ENCODE measurements around the gene TBC1D22A.
"Not testable (repeated sequence)": the region's sequence is repeated elsewhere in the genome, so short reads cannot be mapped to it uniquely, and the experiment has no call there.

Gene TBC1D22A

DNA sequence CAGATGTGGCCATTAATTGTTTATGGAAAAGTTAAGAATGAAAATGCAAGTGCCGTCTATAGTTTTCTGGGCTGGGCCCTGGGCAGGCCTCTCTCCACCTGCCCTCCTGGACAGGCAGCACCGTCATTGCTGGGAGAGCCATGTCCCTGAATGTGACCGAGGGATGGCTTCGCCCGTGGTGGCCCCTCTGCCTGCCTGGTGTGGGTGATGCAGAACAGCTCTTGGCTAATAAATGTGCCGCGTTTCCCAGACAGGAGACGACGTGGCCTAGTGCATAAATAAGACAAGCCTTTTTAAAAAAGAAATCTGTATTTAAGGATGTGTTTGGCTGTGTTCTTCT lies 407.3 kb downstream of the TBC1D22A start:
- DNase-seq (ENCODE audit: low read depth), result no peak

DNA sequence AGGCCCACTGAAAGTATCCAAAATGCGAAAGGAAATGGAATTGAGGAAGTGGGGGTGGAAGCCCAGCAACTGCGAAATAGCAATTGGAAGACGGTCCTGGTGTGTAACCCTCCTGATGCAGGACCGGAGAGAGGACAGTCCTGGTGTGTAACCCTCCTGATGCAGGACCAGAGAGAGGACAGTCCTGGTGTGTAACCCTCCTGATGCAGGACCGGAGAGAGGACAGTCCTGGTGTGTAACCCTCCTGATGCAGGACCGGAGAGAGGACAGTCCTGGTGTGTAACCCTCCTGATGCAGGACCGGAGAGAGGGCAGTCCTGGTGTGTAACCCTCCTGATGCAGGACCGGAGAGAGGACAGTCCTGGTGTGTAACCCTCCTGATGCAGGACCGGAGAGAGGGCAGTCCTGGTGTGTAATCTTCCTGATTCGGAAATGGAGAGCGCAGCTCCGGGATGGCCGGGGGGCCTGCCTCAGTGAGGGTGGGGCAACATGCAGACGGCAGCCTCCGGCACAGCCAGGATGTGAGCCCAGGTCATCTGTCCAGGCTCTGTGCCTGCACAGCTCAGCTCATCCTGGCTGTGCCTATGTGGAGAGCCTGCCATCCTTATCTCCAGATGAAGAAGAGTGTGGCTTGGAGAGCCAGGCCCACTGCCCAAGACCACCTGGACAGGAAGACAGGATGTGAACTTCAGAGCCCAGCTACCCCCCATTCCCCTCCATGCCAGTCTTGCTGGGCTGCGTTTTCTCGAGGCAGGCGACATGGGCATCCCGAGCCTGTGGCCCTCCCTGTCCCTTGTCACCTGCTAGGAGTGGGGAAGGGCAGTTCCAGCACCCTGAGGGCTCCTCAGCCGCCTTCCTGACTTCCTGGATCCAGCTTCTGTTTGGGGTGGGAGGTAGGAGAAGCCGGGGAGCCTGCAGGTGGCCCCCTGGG lies 408.3 kb downstream of the TBC1D22A start:
- DNase-seq (ENCODE audit: low read depth), result not testable (repeated sequence)

DNA sequence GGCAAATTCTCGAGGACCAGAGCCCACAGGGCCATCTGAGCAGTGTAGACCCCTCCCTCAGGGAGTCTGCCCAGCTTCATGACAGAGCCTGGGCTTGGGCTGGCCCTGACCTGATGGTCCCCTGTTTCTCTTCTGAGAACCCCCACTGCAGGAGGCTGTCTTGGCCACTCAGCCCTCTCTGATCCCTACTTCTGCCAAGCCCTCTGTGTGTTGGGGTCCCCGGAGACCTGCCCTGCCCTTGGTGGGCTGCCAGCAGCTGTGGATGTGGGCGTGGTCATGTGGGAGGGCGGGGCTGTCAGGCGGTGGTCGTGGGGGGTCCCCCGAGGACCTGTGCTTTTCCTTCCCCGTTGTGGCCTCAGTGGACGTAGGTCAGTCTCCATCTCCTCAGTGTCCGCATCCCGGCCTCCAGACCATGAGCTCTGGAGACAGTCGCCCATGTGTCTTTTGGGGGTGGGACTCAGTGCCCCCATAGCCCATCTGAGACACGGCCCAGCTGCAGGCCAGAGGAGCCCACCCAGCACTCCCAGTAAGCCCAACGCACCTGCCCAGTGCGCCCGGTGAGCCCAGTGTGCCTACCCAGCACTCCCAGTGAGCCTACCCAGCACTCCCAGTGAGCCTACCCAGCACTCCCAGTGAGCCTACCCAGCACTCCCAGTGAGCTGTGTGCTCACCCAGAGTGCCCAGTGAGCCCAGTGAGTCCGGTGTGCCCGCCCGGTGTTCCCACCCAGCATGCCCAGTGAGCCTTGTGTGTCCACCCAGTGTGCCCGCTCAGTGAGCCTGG lies 409.2 kb downstream of the TBC1D22A start:
- DNase-seq (ENCODE audit: low read depth), result no peak

DNA sequence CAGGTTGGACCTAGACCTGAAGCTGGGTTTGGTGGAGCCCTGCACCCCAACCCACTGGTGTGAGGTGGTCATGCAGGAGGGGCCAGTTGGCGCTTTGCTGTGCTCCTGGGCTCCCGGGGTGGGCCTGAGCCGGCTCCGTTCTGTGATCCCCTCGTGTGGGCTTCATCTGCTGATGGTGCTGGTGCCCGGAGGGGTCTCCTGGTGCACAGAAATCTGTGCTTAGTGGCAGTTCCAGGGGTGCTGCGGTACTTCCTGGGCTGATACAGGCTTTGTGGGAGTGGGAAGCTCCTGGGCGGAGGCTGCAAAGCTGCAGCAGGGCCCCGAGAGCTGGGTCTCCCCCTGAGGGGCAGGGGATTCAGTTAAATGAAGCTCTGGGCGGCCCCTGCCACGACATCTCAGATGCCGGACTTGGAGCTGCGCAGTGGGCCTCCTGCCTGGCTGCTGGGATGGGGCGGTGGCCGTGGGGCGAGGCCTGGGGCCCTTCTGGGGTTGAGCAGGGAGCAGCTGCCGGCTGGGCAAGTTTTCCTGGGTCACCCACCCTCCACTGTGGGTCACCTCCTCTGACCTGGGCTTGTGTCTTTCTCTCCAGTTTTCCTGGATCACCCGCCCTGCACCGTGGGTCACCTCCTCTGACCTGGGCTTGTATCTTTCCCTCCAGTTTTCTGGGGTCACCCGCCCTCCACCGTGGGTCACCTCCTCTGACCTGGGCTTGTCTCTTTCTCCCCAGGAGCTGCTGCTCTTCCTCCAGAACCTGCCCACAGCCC lies 410.5 kb downstream of the TBC1D22A start:
- no peak for DNase-seq (ENCODE audit: low read depth)

DNA sequence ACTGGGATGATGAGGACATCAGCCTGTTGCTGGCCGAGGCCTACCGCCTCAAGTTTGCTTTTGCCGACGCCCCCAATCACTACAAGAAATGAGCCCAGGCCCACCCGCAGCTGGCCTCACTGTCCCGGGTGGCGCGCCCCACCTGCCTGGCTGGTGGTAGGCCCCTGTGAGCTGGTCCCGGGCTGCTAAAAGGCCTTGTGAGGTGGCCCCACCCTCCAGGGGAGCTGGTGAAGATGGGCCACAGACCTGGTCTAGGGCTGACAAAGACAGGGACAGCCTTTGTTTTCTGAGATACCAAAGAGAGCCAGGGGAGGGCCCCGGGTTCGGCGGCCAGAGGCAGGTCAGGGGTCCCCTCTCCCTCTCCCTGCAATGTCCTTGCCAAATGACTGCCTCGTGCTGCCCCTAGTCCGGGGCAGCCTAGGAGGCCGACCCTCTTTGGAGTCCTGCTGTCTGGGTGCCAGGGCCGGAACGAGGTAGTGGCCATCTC lies 411.1 kb downstream of the TBC1D22A start:
- DNase-seq (ENCODE audit: low read depth), result no peak

DNA sequence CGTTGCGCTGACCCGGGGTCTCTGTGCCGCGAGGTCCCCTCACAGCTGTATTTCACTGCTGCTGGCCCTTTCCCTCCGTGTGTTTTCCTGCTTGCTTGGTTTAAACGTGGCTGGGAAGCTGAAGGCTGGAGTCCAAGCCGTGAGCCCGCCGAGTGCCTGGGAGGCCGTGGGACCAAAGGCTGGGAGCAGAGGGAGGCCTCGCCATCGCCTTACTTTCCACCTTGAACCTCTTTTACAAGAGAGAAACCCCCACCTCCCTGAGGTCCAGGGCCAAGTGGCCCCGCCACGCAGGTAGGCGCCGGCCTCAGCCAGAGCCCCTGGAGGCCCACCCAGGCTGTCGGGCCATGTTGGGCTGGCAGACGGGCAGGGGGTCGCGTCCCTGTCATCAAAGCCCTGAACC lies 411.6 kb downstream of the TBC1D22A start:
- no peak for DNase-seq (ENCODE audit: low read depth)

DNA sequence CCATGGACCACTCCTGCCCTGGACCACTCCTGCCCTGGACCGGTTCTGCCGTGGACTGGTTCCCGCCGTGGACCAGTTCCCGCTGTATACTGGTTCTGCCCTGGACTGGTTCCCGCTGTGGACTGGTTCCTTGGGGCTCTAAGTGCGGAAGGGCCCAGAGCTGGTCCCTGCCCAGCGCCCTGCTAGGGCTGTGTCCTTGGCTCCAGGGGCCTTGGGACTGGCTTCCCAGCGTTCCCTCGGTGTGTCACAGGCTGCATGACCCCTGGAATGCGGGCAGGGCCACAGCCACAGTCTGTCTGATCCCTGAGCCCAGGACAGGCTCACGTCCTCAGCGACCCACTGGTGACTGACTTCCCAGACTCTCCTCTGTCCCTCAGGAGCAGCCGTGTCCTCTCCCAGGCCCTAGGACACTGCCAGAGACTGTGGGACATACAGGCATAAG lies 412.2 kb downstream of the TBC1D22A start:
- DNase-seq (ENCODE audit: low read depth), result no peak

DNA sequence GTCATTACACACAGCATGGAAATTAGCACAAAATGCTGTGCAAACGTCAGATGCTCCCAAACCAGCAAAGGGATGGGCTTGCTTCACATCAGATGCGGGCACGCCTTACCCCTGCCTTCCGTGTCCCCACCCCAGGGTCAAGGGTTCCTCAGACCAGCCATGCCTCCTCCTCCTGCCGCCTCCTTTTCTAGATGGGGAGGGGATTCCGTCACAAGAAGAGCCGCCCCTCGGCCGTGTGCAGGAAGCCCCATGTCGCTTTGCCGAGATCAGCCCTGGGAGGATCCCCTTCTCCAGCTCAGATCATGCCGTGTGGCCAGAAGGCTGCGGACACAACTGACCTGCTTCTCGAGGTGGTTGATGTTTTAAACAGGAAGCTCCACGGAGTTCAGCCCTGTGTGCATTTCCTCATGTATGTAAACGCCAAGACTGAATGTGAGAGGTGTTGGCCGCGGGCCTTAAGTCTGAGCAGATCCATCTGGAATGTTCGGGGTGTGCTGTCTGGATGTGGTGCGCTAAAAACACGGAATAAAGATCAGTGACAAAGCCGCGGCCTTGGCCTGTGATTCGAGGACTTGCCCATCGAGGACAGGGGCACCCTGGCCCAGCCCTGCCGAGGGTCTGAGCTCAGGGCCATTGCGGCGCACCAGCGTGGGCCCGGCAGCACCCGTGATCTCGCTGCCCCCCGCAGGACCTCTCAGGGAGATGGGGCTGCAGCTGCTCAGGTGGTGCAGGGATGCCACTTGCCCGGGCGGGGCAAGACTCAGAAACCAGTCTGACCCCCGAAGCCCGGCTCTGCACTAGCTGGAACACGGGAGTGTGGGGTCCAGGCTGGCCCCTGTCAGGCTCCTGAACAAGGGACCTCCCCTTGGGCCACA lies 412.9 kb downstream of the TBC1D22A start:
- DNase-seq (ENCODE audit: low read depth), result no peak

DNA sequence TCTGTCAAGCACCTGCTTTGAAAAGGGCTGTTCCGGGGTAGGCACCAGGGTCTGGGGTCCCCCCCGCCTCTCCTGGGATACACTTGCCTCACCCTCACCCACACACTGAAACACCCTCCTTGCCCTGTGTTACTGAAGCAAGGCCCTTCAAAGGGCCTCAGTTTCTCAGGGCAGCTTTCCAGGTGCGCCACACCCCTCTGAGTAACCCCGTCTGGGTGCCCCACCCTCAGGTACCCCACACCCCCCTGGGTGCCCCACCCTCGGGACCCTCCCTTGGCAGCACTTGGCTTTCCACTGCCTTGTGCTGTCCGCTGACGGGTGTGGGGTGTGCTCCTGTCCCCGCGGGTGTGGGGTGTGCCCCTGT lies 413.6 kb downstream of the TBC1D22A start:
- no peak for DNase-seq (ENCODE audit: low read depth)

DNA sequence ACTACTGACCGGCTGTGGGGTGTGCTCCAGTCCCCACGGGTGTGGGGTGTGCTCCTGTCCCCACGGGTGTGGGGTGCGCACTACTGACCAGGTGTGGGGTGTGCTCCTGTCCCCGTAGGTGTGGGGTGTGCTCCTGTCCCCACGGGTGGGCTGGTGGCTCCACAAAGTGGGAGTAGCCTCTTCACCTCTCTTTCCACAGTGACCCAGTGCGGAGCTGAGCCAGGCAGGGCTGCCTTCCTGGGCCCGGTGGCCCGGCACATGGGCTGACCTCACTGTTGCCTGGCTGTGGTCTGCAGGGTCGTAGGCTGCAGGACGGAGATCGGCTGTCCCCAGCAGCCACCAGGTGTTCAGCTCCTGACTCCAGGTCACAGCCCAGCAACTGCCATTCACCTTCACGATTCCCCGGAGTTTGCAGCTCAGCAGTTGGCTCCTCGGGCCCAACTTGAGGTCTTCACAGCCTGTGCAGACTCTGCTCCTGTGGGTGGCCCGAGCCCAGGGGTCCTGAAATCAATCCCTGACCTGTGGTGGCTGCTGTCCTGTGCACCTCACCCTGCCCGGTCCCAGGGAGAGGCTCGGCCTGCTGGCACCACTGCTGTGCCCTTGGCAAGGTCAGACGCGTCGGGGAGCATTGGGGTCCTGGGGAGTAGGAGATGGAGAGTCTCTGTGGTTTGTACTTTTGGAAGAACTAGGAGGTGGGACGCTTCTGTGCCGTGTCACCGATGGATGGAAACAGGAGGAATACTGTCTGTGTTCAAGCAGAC lies 414.3 kb downstream of the TBC1D22A start:
- DNase-seq (ENCODE audit: low read depth), result no peak

DNA sequence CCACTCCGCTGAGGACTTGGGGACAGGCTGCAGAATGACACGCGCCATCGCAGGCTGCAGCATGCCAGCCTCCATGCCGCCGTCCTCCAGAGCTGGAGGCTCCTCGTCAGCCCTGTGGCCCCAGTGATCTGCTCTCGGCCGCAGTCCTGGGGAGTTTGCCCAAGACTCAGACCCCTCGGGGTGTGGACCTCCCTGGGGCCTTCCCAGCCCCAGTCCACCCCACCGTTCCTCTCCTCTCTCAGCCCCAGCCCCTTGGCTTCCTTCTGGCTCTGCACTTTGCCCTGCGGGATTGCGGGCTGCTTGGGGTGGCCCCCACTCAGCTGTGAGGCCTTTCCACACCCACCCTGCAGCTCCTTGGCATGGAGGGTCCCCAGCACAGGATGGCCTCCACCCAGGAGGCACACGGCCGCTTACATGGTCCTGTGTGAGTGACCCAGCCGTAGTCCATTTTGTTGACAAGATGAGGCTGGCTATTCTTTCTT lies 414.9 kb downstream of the TBC1D22A start:
- no peak for DNase-seq (ENCODE audit: low read depth)

DNA sequence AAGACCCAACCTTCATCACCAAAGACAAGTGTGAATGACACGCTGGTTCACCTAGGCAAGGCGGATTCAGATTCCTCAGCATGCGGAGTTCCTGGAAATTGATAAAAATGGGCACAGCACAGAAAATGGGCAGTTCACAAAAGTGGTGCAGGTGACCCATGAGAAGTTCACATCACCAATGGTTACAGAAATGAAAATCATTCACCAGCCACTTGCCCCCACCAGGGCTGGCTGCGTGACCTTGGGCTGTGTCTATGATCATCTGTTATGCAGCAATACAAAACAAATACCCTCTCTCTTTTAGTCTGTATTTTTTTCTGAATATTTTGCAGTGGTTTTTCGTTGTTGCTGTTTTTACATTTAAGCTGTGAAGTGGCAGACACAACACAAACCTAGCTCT lies 415.9 kb downstream of the TBC1D22A start:
- DNase-seq (ENCODE audit: low read depth), result no peak

DNA sequence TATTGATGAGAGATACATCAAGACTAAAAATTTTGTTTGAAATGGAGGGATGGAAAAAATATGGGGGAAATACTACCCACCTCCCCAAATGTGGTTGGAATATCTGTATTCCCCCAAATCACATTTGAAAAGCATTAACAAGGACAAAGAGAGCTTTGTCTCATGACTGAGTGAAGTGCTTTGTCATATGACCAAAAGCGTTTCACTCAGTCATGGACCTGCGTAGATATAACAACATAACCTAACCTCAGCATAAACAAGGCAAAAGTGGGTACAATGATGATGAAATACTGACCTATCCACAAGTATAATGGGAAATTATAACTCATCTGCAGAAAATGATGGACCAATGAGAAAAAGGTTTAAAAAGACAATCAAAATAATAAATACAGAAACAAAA lies 418.3 kb downstream of the TBC1D22A start:
- no peak for DNase-seq (ENCODE audit: low read depth)

DNA sequence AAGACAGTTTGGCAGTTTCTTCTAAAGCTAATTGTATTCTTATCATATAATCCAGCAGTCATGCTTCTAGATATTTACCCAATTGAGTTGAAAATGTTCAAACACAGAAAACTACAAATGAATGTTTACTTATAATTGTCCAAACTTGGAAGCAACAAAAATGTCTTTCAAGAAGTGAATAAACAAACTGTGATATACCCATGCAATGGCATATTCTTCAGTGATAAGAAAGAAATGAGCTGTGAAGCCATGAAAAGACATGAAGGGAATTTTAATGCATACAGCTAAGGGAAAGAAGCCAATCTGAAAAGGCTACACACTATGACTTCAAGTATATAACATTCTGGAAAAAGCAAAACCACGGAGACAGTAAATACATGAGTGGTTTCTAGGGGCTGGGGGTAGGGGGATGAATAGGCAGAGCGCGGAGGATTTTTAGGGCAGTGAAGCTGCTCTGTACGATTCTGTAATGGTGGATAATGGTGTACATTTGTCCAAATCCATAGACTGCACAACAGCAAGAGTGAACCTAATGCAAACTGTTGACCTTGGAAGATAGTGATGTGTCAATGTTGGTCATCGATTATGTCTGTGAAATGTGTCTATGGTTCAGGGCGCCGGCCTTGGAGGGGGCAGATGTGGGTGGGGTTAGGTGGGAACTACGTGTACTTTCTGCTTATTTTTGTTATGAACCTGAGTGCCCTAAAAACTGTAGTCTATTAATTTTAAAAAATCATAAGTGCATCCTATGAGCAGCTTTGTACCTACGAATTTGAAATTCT lies 424.9 kb downstream of the TBC1D22A start:
- no peak for DNase-seq (ENCODE audit: low read depth)

DNA sequence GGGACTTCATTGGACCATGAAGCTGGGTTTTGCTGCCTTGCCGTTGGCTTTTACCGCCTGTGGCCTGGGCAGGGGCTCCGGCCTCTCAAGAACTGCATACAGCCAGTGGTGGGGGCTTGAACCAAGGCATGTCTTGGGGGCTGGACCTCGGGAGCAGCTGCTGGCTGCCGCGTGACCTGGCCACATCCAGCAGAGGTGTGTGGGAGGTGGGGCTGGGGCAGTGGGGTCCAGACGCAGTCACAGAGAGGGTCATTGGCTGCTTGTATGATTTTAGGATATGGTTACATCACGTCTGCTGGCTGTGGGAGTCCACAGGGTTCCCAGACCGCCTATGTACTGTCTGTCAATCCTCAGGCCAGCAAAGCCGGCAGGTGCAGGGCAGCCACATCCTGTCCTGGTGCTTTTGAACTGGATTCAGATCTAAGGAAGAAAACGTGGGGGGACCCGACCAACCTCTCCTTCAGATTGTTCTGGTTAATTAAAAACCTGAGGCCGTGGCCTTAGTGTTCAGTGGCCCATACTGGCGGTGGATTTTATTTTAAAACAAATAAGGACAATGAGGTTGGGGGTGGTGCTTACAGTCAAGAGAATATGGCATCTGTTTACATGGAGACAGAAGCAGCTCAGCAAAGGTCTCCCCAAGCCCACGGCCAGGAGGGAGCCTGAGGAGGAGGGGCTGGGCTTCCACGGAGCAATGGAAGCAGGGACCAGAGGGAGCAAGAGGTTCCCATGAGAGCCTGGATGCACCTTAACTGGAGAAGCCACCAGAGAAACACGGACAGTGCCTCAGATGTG lies 426.0 kb downstream of the TBC1D22A start:
- no peak for DNase-seq (ENCODE audit: low read depth)

DNA sequence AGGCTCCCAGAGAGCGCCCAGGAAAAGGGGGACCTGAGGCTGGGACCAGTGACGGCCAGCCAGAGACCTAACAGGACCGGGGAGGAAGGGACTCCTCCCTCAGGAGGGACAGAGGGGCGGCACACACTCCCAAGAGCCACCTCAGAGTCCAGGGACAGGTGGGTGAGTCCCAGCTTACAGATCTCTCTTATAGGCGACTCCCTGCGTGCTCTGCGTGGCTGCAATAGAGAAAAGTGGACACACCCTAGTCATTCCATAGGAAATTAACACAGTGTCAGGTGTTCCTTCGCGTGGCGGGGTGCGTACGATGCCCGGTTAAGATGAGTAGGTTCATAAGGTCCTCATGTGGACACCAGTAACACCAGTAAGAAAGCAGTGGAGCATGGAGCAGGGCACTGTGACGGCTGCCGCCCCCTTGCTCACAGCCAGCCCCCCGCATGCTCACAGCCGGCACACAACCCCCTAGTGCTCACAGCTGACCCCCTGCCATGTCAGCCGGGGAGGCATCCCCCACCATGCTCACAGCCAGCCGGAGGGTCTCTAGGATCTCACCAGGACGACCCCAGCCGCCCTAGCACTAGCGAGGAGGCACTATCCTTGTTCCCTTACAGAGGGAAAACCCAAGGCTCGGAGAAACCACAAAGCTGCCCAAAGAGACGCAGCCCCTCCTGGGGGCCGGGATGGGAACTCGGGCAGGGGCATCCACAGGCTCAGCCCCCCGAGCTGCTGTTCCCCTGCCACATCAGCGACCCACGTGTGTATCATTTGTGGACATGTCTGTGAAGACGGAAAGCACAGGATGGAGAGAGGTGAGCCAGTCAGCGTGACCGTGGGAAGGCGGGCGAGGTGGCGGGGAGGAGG lies 426.8 kb downstream of the TBC1D22A start:
- no peak for DNase-seq (ENCODE audit: low read depth)

DNA sequence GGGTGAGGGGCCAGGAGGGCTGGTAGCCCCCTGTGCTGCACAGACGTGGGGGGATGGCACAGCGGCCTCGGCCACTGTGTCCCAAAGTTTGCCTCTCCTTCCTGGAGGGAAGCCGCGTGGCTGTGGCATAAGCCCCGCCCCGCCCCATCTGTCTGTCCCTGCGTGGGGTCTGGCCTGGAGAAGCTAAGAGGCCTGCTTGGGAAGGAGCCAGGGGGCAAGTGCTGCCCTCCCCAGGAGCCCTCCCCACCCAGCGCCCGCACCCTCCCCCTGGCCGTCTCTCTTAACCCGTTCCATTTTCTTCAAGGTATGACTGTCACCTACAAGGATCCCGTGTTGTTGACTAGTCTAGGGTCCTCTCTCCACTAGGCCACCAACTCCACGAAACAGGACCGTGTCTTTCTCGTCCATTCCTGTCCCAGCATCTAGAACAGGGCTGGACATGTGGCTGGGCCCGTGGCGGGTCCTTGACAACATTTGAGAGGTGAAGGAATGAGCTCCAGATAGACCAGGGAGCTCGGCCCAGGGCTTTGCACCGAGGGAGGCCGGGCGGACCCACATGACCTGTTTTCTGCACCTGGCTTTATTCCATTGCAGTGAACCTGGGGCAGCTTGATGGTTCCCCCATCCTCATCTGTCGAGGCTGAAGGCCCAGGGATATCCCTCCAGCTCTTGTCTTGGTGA lies 428.0 kb downstream of the TBC1D22A start:
- DNase-seq (ENCODE audit: low read depth), result no peak

All from fibroblast of gingiva (primary cell).